CD4-positive, alpha-beta T cell treated with Interleukin-4 for 4 hours (primary cell): ENCODE results near the gene STX16.
A peak's percentile ranks its signal among the peaks of the same experiment; 100 is the strongest.
"Not testable (repeated sequence)": the region's sequence is repeated elsewhere in the genome, so short reads cannot be mapped to it uniquely, and the experiment has no call there.

ENCODE experiments used
- DNase-seq: peaks from one replicate; pipeline ENCODE4 v3.0.0-alpha.2; 2020

Gene STX16

DNA sequence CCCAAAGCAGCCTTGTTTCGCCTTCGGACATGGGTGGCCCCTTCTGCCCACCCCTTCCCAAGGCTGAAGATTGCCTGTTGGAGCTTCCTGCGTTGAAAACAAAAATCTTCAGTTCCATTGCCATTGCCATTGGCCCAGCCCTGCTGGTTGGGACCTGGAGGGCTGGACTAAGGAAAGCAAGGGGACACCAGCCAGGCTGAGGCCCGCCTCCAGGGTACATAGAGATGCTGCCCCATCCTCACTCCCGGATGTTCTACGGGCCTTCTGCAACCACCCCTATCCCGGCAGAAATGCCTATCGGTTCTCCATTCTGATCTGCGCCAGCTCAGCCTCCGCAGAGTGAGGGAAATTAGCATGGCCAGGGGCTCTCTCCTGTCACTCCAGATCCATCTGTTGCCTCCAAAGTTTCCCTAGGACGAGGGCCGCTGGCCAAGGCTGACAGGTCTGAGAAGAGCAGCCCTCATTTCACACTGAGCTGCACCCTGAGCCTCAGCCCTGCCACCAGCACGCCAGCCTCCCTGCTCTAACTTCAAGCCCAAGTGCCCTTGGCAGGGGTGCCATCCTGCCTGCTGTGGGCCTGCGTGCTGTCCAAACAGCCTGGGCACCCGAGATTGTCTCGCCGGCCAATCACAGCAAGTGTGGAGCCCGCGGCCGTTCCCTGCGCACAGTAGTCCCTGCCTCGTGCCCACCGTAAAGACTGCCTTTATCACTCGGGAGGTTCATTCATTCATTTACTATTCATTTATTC, 13.4 kb upstream of the STX16 start:
- no peak for DNase-seq

DNA sequence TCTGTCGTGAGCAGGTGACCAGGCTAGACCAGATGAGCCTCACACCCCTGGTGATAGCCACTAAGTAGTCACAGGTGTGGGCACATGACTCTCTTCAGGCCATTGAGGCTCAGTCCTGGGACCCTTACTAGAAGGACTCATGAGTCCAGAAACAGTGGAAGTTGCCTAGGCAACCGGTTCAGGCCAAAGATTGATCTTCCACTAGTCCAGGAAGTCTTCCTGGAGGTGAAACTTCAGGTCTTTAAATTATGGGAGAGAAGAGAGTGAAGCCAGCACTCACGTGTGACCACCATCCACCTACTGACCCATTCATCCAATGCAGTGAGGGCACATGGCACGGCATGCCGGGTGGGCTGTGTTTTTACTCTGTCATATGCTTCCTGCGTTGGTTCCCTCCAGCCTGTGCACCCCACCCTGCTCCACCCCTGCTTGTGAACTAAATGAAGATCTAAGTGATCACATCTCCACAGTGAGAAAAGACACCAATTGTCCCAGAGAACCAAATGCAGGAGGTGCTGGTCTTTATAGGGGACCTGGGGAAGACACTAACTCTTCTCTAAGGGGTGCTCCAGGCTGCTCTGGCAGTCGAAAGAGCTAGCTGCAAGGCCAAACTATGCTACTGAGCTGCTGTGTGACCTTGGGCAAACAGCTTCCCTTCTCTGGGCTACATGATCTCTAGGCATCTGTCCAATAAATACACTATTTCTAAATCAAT, 12.5 kb upstream of the STX16 start:
- DNase-seq, result no peak

DNA sequence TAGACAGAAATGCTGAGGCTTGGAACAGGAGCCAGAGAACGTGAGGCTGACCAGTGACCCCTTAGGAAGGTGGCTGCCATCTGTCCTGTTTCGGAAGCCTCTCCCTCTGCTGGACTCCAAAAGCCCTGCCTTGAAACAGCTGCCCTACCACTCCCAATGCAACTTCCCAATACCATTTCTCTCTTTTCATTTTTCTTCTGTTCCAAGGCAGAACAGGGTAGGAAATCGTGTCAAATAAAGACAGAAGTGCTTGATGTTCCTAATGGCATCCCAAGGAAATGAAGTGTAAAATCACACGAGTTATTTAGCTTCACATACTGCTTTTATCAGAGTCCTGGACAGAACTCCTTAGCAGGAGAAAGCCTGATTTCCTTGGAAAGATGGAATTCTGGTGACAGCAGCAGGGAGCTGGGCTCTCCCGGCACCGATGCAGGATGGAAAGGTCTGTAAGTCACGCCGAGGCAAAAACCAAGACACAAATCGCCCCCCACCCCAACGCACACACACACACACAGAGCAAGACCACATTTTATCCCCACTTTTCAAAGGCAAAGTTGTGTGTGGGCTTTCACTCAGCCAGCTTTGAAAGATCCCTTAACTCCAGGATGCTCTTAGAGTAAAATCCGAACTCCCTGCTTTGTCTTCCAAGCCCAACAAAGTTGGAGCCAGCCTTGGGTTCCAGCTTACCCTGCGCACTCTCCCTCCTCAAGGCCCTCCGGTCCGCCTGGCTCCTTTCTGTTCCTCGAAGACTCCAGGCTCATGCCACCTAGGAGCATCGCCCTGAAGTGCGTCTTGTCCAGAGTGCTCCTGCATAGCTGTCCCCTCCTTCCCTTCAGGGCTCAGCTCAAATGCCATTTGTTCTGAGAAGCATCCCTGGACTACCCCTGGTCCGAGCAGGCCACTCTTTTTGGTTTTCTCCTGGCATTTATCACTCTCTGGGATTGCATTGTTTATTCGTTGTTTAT, 11.6 kb upstream of the STX16 start:
- no peak for DNase-seq

DNA sequence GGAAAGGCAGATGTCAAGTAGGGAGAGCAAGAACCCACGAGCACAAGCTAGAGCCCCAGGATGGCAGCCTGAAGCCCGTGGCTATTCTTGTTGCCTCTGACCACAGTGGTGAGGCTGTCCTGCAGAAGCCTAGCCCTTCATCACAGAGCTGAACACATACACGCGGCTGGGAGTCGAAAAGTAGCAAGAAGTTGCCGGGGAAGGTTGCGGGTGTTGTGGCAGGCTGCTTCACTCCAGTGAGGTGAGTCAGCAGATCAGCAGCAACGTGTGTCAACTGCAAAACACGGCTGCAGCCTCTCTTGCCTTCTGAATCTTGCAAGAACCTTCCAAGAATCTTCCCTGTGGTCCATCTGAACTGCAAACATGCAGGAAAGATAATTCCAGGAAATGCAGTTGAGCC, 10.6 kb upstream of the STX16 start:
- DNase-seq, result no peak

DNA sequence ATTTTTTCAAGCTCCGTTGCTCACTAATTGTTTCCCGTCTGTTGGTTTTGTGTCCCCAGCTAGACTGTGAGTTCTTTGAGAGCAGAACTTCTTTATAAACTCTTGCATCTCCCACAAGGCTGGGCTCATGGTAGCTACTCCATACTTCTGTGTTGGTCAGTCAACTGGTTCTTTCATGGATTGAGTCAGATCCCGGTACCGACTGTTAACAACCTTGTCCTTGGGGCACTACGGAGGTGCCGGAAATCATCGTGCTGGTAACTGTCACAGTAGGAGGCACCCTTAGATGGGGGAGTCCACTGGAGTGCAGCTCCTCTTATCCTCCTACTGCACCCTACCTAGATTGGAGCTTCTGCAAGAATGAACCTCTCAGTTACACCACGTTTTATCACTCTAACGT, 8.6 kb upstream of the STX16 start:
- no peak for DNase-seq

DNA sequence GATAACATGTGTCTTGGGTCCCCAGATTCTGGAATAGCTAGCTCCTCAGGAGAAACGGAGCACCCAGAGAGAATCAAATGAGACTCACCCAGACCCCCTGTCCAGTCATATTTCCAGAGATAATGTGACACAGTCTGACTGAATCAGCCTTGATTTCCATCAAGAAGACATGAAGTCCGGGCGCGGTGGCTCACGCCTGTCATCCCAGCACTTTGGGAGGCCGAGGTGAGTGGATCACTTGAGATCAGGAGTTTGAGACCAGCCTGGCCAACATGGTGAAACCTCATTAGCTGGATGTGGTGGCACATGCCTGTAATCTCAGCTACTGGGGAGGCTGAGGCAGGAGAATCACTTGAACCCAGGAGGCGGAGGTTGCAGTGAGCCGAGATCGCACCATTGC, 8.2 kb upstream of the STX16 start:
- not testable (repeated sequence) for DNase-seq

DNA sequence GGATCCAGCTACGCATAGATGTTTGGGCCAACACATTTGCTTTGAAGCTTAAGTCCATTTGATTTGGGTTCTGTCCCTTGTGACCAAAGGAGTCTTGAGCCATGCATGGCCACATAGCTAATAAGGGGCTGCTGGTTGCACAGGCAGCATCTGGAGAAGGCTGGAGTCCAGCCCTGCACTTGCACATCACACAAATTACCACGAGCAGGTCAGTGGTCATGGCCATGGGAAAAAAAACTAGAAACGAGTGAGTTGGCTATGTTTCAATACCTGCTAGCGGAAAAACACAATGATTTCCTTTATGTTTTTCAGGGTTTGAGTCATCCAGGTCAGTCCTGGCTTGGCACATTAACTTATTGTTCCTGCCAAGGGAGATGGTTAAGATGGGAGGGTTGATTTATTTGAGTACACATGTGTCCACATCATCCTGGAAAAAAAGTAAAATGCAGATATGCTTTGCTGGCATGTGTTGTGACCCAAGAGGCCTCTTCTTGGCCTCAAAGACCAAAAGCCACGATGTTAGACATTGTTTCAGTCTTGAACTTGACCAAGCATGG, 5.6 kb upstream of the STX16 start:
- DNase-seq, result no peak

DNA sequence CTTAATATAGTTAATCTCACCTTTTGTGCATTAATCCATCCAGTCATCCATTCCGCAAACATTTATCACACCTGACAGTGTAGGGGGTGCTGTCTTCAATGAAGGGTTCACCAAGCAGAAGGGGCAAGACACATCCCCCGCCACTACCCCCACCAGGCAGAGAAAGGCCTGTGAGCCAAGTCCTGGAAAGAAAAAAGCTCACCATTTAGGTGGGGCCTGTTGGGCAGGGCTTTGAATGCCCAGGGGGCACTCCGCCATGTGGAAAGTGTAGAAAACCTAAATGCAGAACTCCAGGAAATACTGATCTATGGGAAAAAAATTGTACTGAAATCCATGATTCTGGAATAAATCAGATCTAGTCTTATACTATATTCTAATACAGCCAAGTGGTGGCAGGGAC, 4.8 kb upstream of the STX16 start:
- no peak for DNase-seq

DNA sequence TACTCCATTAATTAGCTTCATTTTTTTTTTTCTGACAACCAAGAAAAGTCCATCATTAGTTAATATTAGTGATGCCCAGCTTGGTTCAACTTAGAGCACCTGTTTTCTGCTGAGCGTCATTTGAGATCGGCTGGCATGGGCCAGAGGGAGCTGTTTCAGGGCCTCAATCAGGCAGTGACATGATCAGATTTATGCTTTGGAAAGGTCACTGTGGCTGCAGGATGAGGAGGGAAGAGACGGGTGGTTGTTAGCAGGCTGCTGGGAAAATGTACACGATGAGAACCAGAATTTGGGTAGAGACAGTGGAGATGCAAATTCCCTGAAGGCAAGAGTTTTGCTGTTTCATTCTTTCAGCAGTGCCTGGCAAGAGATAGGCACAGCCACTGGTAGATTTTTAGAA, 4.4 kb upstream of the STX16 start:
- DNase-seq, result no peak

DNA sequence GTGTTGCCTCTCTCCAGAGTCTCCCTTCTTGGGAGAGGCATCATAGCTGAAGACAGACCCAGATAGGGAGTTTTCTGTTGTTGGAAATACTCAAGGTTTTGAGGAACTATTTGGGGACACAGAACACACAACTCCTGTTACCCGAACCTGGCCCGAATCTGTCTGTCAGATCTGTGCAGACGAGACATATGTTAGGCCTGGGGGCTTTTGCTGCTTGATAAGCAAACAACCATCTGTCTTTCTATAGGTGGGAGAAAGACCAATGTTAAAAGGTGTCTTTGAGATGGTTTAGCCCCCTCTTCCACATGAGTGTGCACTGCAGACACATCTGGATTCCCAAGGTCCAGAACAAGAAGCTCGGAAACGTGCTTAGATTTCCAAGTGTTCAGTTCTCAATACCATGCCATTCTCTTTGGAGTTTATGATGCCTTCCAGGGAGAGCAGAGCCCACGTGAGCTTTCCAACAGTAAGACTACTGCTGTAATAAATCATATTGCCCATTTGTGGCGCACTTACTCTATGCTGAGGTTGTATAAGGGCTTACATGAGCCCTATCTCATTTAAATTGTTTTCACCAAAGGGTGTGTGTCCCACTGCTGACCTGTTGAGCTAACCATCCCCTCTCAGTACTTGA, 3.8 kb upstream of the STX16 start:
- DNase-seq, result no peak

DNA sequence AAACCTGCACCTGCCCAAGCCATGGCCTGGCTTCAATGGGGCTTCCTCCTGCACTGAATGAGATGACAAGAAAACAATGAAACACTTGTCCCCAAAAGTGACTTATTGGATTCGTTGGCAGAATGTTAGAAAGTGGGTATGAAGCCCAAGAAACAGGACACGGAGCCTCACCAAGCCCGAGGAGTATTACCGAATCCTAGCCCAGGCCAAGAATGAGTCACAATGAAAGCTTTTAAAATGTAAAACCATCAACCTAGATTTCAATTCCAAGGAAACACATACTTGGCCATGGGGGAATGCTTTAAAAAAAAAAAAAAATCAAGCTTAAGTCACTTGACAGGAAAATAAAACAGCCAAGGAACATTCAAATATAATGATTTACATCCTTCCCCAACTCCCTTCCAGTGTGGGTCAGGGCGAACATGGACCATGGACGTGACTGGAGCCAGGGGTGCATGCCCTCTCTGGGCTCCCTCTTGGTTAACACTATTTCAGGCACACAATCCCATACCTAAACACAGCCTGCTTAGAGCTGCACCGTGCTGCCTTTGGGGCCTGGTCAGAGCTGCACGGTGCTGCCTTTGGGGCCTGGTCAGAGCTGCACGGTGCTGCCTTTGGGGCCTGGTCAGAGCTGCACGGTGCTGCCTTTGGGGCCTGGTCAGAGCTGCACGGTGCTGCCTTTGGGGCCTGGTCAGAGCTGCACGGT, 3.1 kb upstream of the STX16 start:
- no peak for DNase-seq

DNA sequence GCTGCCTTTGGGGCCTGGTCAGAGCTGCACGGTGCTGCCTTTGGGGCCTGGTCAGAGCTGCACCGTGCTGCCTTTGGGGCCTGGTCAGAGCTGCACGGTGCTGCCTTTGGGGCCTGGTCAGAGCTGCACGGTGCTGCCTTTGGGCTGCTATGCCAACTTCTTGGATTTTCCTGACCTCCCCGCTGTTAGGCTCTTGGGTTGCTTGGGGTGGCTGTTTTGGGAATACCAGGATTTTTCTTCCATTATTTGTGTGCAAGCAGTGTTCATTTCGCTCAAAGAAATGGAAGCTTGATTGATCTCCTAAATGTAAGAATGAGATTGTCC, 2.6 kb upstream of the STX16 start:
- not testable (repeated sequence) for DNase-seq

DNA sequence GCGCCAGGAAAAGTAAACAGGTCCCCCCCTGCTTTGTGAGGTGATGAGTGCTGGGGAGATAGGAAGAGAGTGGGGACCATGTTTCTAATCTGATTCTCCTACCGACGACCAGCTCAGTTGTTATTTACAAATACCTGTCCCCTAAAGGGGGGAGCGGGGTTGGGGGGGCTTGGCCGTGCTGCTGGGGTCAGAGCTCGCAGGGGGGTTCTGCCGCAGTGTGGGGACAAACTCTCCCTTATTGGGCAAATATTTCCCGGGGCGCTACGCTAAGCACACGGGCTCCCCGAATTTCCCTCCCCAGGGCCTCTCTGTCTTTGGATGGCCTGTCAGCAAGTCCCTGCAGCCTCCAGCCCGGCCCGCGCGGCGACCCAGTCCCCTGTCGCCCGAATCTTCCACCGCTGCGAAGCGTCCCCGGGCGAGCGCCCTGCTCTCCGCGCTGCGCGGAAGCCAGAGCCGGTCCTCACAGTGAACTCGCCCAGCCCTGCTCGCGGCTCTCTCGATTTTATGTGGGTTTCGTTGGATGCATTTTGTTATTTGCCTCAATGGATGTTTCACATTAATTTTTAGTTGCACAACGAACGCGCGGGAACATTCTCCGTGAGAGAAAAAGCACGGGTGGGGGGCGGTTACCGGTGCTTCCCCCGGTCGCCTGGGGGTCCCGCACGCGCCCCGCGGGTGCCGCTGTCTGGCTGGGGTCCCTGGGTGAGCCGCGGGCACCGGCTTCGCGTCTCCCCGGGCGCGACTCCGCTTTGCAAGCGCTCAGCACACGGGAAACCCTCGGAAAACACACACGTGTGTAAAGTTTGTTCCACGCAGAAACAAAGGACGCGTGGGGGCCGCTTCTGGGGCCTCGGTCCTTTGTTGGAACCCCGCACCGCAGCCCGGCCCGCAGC, 1.5 kb upstream of the STX16 start:
- peak; percentile 24 for DNase-seq

DNA sequence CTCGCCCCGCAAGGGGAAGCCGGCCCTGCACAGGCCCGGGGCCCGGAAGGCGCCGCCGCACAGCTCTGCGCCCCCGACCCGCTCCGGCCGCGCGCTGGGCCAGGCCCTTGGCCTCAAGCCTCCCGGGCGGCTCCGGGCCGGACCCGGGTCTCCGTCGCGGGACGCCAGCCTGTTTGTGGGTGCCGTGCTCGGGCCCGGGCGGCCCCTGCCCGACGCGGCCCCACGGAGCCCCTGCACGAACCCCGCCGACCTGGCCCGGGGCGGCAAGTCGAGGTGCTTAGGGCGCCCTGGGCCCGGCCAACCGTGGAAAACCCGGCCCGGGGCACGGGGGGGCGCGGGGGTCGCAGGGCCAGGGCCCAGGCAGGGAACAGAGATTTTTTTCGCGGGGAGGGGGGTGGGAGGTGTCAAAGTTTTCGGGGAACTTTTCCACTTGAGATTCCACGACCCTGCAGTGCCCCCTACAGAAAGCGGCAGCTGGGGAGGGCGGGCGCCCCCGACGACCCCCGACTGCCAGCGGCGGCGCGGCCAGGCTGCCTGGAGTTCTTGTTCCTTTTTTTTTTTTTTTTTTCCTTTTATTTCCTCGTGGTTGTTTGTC, 805 bp upstream of the STX16 start:
- peak; percentile 24 for DNase-seq

DNA sequence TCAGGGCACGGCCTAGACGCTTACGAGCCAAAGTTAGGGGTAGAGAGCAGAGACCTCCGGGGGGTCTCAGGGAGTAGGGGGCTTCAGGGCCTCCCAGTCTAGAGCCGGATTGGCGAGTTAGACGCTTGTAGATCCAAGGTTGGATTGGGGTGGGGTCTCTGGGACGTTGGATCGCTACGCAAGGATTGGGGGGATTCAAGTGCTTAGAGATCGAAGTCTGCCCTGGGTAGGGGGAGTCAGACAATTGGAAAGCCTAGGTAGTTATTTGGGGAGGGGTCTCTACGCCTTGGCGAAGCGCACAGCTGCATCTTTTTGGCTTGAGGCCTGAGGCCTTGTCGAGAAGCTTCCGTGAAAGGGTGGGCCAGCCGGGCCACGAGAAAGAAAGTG, 469 bp downstream of the STX16 start:
- no peak for DNase-seq

DNA sequence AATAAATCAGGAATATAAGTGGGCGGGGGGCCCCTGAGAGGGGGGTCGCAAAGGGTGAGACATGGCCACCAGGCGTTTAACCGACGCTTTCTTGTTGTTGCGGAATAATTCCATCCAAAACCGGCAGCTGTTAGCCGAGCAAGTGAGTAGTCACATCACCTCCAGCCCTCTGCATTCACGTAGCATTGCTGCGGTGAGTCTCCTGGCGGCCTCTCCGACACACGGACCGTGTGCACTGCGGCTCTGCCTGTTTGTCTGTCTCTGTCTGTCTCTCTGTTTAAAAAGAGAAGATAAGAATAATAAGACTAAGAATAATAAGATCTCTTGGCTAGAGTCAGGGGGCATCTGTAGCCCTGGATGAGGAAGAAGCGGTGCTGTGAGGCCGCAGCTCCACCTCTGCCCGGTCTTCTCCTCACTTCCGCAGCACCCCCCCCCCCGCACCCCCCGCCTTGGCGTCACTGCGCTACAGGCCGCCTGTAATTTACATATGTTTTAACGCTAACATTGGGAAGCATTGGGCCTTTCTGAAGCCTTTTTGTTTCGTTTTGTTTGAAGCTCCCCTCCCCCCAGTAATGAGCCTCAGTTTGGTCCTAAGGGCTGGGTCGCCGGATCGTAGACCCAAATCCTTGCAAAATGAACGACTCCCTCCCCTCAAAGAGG, 993 bp downstream of the STX16 start:
- DNase-seq, result peak; percentile 84

DNA sequence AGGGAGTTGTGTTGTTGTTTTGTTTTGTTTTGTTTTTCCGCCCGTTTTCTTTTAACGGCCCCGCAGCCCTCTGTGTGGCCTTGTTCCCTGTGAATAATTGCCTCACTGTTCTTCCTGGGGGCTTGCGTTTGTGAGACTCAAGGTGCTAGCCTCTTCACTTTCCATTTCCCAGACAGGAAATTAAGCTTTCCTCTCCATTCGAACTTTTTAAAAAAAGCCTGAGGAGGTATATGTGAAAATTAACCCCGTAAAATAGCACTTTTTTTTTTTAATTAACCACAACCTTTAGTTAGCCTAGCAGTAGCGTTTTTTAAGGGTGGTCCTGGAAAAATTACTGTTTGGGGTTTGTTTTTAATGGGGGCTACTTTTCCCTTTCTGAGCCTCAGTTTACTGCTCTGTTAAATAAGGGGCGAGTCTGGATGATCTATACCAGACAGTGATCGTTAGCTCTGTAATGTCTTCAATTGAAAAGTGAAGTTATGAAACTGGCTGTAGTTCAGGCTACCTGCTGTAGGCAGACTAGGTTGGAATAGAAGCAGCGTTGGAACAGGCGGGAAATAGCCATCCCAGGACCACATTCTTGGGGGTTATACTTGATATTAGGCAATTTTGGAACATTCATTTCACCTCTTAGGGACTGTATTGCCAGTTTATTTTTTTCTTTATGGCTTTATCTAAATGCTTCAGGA, 1.7 kb downstream of the STX16 start:
- DNase-seq, result no peak

DNA sequence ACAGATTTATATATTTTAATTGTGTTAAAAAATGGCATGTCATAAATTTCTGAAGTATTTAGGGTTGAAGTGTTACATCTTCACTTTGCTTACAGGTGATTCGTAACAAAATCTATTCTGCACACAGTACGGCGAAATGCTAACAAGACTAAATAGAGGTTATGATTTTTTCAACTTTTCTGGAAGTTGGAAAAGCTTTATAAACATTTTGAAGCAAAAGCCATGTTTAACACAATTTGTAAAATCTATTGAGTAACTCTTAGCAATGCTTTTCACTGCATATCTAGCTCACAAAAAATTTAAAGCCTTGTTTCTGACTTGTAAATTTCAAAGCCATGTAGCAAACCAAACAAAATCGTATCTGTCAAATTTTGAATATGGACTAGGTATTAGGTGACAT, 3.3 kb downstream of the STX16 start:
- no peak for DNase-seq

DNA sequence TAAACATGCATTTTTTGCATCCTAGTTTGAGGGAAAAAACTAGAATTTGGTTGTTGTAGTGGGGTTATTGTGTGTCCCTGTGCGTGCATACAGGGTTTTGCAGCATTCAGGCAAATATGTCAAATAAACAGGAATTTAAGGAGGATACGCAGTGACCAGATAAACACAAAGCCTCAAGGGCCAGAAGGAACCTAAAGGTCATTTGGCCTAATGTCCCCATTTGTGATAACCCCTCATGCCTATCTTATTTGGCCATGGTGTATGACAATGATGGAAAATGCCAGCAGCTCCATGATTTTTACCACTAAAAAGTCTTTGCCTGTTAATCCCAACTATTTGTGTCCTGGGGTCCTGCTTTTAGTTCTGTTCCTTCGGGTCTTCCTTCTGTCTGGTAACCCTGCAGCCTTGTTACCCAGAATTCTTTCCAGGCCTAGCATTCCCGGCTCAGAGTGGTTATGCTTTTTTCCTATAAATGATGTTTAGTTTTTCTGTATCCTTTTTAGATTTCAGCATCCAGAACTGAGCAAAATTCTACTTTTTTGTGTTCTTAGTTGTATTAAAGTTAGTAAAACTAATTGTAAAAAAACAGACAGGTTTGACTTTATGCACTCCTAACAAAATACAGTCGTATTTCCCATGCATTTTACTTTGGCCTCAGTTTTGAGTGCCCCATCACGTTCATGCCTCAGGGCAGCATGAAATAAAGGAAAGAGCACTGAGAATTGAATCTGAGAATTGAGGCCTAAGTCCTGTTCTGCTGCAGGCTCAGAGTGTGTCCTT, 4.4 kb downstream of the STX16 start:
- no peak for DNase-seq
